ENCODE data around the gene KCNK7.
"Not testable (repeated sequence)": the region's sequence is repeated elsewhere in the genome, so short reads cannot be mapped to it uniquely, and the experiment has no call there.

The KCNK7 gene, protein sequence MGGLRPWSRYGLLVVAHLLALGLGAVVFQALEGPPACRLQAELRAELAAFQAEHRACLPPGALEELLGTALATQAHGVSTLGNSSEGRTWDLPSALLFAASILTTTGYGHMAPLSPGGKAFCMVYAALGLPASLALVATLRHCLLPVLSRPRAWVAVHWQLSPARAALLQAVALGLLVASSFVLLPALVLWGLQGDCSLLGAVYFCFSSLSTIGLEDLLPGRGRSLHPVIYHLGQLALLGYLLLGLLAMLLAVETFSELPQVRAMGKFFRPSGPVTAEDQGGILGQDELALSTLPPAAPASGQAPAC

DNA sequence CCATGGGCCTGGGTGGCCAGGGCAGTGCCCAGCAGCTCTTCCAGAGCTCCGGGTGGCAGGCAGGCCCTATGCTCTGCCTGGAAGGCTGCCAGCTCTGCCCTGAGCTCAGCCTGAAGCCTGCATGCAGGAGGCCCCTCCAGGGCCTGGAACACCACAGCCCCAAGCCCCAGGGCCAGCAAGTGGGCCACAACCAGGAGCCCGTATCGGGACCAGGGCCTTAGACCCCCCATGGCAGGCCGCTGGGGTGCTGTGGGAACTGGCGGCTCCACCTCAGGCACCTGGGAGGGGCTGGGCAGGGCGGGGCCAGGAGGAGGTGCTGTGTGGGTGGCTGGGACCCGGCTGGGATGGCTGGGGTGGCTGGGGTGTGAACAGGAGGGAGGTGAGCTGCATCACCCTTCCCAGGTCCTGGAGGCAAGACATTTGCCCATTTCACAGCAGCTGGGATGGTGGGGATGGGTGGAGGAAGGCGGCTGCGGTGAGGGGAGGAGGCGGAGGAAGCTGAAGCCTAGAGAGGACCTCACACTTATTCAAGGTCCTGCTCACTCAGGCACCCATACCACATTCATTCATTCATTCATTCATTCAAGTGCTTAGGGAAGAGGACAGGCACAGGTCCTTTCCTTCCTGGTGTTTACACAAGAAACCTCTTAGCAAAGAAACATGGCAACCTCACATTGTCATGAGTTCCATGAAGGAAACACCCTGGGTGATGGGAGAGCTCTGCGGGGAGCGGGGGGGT lies at the start of gene KCNK7:
KCNK7 (minus strand) TSS at position 258 of the 739 bp plus-strand sequence; CDS start at position 230, 28 bp downstream.
- no peak for DNase-seq (ENCODE audit: low read depth in 2 of 2)

DNA sequence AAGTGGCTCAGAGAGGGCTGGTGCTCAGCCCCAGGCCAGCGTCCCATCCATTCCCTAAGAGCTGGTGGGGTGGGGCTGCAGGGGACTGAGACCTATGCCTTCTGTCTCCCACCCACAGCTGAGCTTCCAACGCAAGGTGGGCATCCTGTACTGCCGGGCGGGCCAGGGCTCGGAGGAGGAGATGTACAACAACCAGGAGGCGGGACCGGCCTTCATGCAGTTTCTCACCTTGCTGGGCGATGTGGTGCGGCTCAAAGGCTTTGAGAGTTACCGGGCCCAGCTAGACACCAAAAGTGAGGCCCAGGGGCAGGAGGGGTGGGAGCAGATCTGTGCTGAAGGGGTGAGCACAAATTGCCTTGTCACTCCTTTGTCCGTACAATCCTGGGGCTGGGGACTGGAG lies 49.2 kb upstream of the KCNK7 start:
- DNase-seq (ENCODE audit: low read depth in 2 of 2), result no peak

DNA sequence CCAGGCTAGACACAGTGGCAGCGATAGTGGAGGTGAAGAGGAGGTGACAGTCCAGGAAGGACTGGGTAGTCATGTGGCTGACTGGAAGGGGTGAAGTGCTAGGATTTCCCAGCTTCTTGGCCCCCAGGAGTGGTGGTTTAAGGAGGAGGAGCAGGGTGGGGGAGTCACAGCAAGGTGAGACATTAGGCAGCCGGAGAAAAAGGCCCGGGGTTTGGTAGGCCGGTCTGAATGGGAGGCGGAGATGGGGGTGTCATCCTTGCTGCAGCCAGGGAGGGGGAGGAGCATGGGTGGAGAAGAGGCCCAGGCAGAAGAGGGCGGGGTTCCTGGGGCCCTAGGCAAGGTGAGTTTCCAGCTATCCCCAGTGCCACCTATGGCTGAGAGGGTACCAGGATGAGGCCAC lies 48.4 kb upstream of the KCNK7 start:
- DNase-seq (ENCODE audit: low read depth in 2 of 2), result no peak

DNA sequence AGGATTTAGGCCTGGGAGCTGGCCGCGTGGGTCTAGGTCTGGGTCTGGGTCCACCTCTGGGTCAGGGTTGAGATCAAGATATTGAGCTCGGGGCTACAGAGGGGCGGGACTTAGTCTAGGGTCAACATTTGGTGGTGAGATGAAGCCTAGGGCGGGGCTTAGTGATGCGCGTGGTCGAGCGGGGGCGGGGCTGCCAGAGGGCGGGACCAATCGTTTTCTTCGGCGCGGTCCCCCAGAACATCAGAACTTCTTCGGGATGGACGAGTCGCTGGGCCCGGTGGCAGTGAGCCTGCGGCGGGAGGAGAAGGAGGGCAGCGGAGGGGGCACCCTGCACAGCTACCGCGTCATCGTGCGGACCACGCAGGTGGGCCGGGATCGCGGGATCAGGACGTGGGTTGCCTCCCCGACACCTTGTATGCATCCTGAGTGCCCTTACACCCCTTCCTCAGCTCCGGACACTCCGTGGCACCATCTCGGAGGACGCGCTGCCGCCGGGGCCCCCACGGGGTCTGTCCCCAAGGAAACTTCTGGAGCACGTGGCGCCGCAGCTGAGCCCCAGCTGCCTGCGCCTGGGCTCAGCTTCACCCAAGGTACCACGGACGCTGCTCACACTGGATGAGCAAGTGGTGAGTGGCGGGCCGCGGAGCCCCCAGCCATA lies 46.5 kb upstream of the KCNK7 start:
- no peak for DNase-seq (ENCODE audit: low read depth in 2 of 2)

DNA sequence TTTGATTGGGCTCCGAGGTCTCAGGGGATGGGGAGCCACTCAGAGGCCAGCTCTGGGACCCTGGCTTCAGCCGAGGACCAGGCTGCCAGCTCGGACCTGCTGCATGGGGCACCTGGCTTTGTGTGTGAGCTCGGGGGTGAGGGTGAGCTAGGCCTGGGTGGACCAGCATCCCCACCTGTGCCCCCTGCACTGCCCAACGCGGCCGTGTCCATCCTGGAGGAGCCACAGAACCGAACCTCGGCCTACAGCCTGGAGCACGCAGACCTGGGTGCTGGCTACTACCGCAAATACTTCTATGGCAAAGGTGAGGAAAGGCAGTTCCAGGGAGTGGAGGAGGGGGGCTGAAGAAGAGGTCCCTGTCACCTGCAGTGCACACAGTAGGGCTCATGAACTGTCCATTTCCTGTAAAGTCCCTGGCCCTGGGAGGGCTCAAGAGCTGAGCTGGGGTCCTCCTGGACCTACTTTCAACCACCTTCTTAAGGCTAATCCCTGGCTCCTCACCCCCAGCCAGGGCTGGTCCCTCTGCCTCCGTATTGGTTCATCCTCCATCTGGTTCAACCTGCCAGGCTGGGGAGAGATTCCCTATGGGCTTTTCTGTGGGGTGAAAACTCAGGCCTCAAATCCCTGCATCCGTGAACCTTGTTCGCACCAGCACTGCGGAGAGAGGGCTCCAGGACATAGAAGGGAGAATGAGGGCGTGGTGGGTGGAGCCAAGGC lies 45.9 kb upstream of the KCNK7 start:
- DNase-seq (ENCODE audit: low read depth in 2 of 2), result no peak

DNA sequence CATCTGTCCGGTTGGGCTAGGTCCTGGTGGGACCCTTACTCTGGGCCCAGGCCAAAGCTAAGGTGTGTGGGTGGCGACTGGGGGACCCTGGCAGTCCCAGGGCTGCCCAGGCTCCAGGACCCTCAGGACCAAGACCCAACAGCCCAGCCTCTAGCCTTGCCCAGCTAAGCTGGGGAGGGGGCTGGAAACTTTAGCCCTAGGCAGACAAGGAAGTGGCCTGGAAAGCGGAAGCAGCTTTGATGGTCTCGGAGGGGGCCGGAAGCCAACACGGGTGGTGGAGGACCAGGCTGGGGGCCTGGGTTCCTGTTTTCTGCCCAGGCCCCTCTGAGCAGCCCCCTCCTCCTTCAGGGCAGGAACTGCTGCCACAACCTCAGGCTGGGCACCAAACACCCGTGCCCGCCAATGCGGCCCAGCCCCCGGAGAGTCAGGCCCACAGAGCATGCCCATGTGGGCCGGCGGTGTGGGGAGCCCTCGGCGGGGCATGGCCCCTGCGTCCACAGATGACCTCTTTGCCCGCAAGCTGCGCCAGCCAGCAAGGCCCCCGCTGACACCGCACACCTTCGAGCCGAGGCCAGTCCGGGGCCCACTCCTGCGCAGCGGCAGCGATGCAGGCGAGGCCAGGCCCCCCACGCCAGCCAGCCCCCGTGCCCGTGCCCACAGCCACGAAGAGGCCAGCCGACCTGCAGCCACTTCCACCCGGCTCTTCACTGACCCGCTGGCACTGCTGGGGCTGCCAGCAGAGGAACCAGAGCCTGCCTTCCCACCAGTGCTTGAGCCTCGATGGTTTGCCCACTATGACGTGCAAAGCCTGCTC lies 45.1 kb upstream of the KCNK7 start:
- no peak for DNase-seq (ENCODE audit: low read depth in 2 of 2)

DNA sequence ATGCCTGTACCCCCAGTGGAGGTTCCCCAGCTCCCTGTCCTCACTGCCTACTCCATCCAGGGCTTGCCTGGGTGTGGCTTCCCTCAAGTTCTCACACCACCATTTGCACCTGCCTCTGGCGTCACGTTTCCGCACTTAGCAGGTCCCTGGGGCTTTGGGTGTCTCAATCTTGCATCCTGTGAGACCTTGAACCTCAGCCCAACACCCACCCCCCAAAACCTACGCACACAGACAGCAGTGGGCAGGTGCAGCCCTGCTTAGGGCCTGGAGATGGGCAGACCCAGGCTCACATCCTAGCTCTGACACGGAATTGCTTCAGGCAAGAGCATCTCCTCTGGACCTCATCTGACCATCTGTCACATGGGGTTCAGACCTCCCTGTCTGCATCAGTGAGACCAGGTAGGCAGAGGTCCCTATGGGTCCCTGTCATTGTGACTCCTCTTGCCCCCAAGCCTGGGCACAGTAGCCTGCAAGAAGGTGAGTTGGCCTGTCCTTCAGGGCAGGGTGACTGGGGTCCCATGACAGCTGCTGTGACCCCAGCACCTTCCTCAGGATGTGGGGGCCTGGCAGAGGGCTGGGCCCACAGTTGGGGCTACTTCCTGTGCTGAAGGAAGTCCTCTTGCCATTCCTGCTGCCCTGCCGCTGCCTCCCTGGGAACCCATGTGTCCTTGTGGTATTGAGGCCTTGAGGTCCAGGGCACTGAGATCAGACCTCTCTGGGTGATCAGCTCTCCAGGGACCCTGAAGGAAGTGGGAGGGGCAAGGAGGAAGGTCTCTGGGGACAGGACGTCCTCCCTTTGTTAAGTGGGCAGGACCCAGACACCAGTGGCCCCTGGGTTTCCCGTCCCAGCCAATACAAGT lies 44.3 kb upstream of the KCNK7 start:
- no peak for DNase-seq (ENCODE audit: low read depth in 2 of 2)

DNA sequence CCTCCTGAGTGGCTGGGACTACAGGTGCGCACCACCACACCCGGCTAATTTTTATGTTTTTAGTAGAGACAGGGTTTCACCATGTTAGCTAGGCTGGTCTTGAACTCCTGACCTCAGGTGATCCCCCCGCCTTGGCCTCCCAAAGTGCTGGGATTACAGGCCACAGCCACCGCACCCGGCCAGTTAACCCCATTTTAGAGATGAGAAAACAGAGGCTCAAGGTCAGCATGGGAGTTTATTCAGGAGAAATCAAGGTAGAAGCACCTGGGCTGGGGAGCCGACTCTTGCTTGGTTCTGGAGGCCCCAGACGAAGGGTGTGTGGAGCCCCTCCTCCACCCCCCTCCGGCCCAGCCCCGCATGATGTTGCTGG lies 43.6 kb upstream of the KCNK7 start:
- DNase-seq (ENCODE audit: low read depth in 2 of 2), result not testable (repeated sequence)

DNA sequence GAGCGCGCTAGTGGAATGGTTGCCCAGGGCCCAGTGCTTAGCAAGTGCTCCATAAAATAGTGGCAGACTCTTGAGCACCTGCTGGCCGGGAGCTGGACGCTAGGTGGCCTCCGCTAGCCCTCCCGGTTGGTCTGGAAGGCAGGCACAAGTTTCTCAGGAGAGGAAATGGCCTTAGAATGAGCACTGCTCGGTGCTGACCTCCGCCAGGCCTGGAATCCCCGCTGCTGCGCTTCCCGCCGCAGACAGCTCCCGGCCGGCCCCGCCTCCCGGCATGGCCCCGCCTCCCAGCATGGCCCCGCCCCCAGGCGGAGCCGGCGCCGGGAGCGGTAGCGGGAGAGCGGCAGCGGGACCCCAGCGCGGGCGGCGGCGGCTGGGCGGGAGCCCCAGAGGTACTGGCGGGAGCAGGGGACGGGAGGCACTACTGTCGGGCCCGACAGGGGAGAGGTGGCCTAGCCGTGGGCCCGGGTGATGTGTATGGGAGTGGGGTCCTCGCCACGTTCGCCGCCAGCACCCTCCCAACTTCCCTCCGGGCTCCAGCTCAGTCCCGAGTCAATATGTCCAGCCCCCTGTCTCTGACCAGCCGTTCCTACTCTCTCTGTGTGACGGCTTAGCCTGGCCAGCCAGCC lies 42.3 kb upstream of the KCNK7 start, which contains the start of gene SIPA1:
SIPA1 (plus strand) TSS at position 308 of the 626 bp plus-strand sequence. CDS start 2,821 bp downstream, outside the sequence.
- peak in 1 of 2 experiments; percentile 26 for DNase-seq (ENCODE audit: low read depth in 2 of 2)

DNA sequence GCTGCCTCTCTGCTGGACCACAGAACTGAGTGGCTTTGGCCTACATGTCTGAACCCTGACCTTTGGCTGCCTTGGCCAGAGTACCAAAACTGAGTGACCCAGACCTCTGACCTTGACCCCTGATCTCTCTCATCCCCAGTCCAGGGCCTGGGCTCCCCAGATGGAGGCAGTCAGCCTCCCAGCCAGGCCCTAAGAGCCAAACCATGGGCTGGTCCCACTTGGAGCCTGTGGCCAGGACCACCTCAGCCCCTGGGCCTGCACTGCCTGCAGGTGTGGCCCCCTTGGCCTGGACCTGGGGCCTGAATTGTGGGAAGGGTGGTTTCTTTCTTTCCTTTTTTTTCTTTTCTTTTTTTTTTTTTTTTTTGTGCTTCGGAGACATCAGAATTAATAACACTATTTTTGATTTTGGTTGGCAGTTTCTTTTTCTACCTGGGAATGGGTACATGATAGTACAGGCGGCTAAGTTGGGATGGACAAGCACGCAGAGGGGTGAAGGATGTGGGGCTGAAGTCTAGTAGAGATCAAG lies 41.5 kb upstream of the KCNK7 start:
- no peak for DNase-seq (ENCODE audit: low read depth in 2 of 2)

DNA sequence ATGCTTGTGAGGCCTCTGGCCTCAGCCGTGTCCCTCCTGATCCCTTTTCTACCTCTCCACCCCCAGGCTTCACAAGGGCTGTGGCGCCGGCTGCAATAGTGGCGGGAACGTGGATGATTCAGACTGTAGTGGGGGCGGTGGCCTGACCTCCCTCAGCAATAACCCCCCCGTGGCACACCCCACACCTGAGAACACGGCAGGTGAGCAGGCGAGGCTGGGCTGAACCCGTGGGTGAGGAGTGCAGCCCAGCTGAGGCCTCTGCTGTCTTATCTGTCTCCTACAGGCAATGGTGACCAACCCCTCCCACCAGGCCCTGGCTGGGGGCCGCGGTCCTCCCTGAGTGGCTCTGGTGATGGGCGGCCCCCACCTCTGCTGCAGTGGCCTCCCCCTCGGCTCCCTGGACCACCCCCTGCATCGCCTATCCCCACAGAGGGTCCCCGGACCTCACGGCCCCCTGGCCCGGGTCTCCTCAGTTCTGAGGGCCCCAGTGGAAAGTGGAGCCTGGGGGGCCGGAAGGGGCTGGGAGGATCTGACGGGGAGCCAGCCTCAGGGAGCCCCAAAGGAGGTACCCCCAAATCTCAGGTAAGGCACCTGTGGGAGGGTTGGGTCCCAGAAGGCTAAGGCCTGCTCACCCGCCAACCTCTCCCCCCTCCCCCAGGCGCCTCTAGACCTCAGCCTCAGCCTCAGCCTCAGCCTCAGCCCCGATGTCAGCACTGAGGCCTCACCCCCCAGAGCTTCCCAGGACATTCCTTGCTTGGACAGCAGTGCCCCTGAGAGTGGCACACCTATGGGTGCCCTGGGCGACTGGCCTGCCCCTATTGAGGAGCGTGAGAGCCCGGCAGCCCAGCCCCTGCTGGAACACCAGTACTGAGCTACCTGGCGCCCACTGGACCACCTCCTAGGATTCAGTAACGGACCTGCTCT lies 40.8 kb upstream of the KCNK7 start:
- DNase-seq (ENCODE audit: low read depth in 2 of 2), result no peak

DNA sequence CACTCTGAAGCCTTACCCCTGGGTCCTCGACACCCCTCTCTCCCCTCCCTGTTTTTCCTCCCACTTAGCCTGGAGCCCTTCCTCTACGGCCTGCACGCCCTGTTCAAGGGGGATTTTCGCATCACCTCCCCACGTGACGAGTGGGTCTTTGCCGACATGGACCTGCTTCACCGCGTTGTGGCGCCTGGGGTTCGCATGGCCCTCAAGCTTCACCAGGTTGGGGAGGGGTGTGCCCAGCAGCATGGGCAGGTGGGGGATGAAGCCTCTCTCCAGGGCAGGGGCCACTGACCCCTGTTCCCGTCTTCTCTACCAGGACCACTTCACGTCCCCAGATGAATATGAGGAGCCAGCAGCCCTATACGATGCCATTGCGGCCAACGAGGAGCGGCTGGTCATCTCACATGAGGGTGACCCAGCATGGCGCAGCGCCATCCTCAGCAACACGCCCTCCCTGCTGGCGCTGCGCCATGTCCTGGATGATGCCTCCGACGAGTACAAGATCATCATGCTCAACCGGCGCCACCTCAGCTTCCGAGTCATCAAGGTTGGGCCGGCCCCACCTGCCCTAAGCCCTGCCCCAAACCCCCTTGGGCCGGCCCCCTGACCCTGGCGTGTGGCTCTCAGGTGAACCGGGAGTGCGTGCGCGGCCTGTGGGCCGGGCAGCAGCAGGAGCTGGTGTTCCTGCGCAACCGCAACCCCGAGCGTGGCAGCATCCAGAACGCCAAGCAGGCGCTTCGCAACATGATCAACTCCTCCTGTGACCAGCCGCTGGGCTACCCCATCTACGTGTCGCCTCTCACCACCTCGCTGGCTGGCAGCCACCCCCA lies 39.5 kb upstream of the KCNK7 start:
- no peak for DNase-seq (ENCODE audit: low read depth in 2 of 2)

DNA sequence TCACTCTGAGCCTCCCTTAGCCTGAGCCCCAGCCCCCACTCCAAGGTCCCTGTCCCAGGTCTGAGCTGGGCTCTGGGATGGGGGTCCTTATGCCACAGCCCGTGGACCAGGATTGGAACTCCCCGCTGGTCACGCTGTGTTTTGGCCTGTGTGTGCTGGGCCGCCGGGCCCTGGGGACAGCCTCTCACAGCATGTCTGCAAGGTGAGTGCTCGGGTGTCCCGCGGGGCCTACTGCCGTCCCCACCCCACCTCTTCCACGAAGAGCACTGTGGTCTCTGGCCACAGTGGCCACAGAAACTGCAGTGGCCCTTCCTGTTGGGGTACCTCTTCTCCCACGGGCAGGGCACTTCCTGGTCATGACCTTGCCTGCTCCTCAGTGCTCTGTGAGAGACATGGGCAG lies 38.8 kb upstream of the KCNK7 start:
- DNase-seq (ENCODE audit: low read depth in 2 of 2), result no peak

DNA sequence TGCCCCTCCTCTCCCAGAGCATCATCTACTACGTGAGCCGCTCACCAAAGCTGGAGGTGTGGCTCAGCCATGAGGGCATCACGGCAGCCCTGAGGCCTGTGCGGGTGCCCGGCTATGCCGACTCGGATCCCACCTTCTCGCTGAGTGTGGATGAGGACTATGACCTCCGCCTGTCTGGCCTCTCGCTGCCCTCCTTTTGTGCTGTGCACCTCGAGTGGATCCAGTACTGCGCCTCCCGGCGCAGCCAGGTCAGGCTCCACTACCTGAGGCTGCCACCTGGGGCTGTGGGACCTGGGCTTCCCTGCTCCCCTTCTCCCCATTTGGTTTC lies 38.5 kb upstream of the KCNK7 start:
- DNase-seq (ENCODE audit: low read depth in 2 of 2), result no peak

DNA sequence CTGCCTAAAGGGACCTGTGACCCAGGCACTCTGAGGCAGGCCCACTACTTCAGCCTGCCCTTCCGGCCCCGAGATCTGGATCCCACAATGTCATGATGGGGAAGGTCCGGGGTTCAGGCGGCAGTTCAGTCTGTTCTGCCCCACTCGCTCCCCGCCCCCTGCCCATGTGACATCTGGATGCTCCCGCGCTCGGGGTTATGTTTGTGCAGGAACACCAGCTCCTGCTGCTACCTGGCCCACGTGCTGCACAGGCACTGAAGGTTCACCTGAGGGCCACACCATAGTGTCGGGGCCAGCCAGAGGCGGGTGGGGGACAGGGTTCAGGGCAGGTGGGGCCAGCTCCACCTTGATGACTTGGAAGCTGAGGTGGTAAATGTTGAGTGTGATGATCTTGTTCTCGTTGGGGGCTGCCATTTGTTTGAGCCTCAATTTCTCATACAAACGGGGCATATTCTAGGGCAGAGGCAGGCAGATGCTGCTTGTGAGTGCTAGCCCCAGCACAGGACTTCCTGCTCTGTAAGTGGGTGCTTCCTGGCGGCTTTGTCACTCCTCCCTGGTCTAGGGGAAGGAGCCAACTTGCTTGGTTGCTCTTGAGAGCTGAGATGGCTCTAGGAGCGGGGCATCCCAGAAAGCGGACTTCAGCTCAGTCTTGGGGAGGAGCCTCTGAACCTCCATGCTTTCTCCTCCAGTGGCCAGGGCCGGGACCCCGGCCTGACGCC lies 37.9 kb upstream of the KCNK7 start:
- no peak for DNase-seq (ENCODE audit: low read depth in 2 of 2)

DNA sequence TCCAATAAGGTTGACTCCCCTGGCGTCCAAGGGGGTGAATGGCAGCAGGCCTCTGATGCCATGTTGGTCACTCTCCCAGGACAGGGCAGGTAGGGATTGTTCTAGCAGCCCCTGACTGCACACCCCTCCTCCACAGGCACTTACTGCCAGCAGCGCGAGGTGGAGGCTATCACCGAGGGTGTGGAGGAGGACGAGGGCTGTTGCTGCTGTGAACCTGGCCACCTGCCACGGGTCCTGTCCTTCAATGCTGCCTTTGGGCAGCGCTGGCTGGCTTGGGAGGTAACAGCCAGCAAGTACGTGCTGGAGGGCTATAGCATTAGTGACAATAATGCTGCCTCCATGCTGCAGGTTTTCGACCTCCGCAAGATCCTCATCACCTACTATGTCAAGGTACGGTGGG lies 34.6 kb upstream of the KCNK7 start:
- DNase-seq (ENCODE audit: low read depth in 2 of 2), result no peak

DNA sequence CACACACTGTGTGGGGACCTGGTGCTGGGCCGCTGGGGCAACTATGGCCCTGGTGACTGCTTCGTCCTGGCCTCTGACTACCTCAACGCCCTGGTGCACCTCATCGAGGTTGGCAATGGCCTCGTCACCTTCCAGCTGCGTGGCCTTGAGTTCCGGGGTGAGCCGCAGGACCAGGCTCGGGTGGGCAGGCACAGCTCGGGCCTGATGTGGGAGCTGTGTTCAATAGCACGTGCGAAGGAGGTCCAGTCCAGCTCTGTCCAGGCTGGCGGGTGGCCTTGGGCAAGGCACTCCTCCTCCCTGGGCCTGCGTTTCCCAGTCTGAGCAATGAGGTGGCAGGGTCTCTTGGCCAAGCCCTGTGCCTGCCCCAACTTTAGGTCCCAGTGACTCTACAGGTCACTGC lies 34.0 kb upstream of the KCNK7 start:
- no peak for DNase-seq (ENCODE audit: low read depth in 2 of 2)

Measured in fibroblast of skin of left quadriceps (primary cell).